ENCODE results near the gene CCDC195.

- TF ChIP-seq CTCF (IDR thresholded peaks at IDR 0.05) (no peak), POLR2A (IDR thresholded peaks at IDR 0.05) (no peak)
Measured at GRCh38 chr2:224658780-224659405, 57.3 kb downstream of the CCDC195 start.

Measured in right lobe of liver (tissue), 4 donors.